OCI-LY3 (cell line): ENCODE measurements around the gene C1QTNF12.
A peak's percentile ranks its signal among the peaks of the same experiment; 100 is the strongest.
"Not testable (repeated sequence)": the region's sequence is repeated elsewhere in the genome, so short reads cannot be mapped to it uniquely, and the experiment has no call there.

Experiments used
- H2AFZ ChIP-seq: fragments of 200-600, 300-600 bp; shearing (Covaris generic); 2 replicates; pipeline ENCODE4 v1.6.0; 2014; ENCODE audit warnings: antibody characterized with exemption, low read depth, low read length
- H3K27ac ChIP-seq: fragments of 200-600, 300-600 bp; sonication (generic); 2 replicates; pipeline ENCODE4 v1.5.1; 2014; ENCODE audit warnings: mild to moderate bottlenecking, low read length, moderate library complexity, mixed read lengths
- H3K27me3 ChIP-seq: fragments of 200-600, 300-600 bp; sonication (generic); 2 replicates; pipeline ENCODE4 v1.6.1; 2014; ENCODE audit warnings: low read depth, low read length, mixed read lengths
- H3K36me3 ChIP-seq: fragments of 200-600, 300-600 bp; sonication (generic); replicated peaks from 2 replicates; pipeline ENCODE3; 2014; ENCODE audit warnings: low read depth, low read length, mixed read lengths
- H3K4me1 ChIP-seq: fragments of 300-600, 200-600 bp; sonication (generic); 2 replicates; pipeline ENCODE4 v1.6.1; 2014; ENCODE audit warnings: low read length, mixed read lengths
- H3K4me2 ChIP-seq: fragments of 200-600, 300-600 bp; sonication (generic); 2 replicates; pipeline ENCODE4 v1.6.1; 2014; ENCODE audit warnings: low read length, mixed read lengths
- H3K4me3 ChIP-seq: fragments of 300-600, 200-600 bp; sonication (generic); 2 replicates; pipeline ENCODE4 v1.5.1; 2014; ENCODE audit warnings: antibody characterized with exemption, mild to moderate bottlenecking, low read length, moderate library complexity
- H3K79me2 ChIP-seq: fragments of 300-600, 200-600 bp; shearing (Covaris generic); 2 replicates; pipeline ENCODE4 v1.6.1; 2014; ENCODE audit warnings: mild to moderate bottlenecking, low read length, mixed read lengths
- H3K9ac ChIP-seq: fragments of 300-600, 200-600 bp; shearing (Covaris generic); 2 replicates; pipeline ENCODE4 v1.6.0; 2014; ENCODE audit warnings: mild to moderate bottlenecking, low read length, moderate library complexity
- H3K9me3 ChIP-seq: fragments of 200-600, 300-600 bp; shearing (Covaris generic); 2 replicates; pipeline ENCODE4 v1.6.1; 2014; ENCODE audit warnings: low read length, mixed read lengths; ENCODE audit not compliant: insufficient read depth
- H4K20me1 ChIP-seq: fragments of 200-600, 300-600 bp; sonication (generic); 2 replicates; pipeline ENCODE4 v1.6.1; 2016; ENCODE audit warnings: low read length, mixed read lengths; ENCODE audit not compliant: insufficient read depth
- EZH2phosphoT487 ChIP-seq: fragments of 200-600 bp; shearing (Covaris generic); IDR thresholded peaks from 2 replicates; pipeline ENCODE4 v1.6.1; 2018; ENCODE audit warnings: antibody characterized with exemption, mixed run types, low read depth
- TF ChIP-seq, protein P1 (sequence below): fragments of 200-600, 300-600 bp; sonication (generic); IDR thresholded peaks from 2 replicates; pipeline ENCODE4 v1.5.1; 2014; ENCODE audit warnings: antibody characterized with exemption, low read length, low read depth

The C1QTNF12 gene

DNA sequence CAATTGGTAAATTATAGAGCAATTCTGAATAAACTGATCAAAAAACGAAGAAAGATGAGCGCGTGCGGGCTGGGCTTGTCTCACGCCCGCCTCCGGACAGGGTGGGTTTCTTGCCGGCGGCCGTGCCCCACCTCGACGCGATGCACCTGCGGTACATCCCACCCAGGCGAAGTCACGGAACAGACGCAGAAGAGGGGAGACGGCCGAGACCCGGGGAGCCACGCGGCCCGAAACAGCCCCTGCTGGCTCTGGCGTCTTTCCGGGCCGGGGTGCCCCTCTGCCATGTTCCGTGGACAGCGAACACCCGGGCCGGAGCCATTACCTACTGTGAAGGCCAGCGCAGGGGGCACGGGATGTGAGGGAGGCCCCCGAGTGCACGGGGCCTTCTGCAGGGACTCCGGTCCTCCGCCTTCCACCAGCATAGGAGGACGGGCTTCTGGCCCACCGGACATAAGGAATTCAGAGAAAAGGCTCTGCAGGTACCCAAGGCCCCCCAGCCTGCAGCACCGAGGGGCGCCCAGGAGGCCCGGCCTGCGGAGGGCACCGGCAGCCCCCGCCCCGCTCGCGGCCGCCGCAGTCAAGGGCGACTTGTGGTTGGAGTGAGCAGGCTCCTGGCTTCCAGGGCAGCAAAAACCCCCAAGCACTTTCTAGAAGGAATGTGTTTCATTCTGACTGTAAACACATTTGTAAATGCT lies 7.6 kb upstream of the C1QTNF12 start:
- no peak for TF ChIP-seq EZH2phosphoT487
- TF ChIP-seq, protein P1, sequence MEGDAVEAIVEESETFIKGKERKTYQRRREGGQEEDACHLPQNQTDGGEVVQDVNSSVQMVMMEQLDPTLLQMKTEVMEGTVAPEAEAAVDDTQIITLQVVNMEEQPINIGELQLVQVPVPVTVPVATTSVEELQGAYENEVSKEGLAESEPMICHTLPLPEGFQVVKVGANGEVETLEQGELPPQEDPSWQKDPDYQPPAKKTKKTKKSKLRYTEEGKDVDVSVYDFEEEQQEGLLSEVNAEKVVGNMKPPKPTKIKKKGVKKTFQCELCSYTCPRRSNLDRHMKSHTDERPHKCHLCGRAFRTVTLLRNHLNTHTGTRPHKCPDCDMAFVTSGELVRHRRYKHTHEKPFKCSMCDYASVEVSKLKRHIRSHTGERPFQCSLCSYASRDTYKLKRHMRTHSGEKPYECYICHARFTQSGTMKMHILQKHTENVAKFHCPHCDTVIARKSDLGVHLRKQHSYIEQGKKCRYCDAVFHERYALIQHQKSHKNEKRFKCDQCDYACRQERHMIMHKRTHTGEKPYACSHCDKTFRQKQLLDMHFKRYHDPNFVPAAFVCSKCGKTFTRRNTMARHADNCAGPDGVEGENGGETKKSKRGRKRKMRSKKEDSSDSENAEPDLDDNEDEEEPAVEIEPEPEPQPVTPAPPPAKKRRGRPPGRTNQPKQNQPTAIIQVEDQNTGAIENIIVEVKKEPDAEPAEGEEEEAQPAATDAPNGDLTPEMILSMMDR = no peak
- Histone ChIP-seq H3K27ac (no peak overlapping the region), H3K4me2 (no peak overlapping the region)

DNA sequence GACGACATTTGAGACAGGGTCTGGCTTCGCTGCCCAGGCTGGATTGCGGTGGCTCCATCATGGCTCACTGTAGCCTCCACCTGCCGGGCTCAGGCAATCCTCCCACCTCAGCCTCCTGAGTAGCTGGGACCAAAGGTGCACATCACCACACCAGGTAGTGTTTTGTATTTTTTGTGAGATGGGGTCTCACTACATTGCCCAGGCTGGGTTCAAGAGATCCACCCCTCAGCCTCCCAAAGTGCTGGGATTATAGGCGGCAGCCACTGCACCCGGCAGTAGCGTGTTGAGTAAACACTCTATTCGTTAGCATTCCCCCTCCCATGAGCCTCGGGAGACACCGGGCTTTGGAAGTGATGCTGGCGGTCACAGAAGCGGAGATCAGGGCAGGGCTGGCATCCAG lies 6.8 kb upstream of the C1QTNF12 start:
- Histone ChIP-seq H3K4me3 (no peak overlapping the region), H3K9me3 (no peaks in the 10 kb centered on the region), H3K79me2 (0 out of 2 replicates have a peak, but pooled peaks cover under 1% of the 10 kb centered on the region), H3K4me1 (peaks cover 16% of the 10 kb centered on the region), H3K9ac (no peak overlapping the region), H3K27ac (no peak overlapping the region), H4K20me1 (0 out of 2 replicates have a peak, but pooled peaks cover 6% of the 10 kb centered on the region), H3K27me3 (no peaks in the 10 kb centered on the region), H3K4me2 (no peak overlapping the region), H2AFZ (no peak overlapping the region), H3K36me3 (peaks cover 21% of the 10 kb centered on the region)
- TF ChIP-seq, protein P1 = no peak
- no peak for TF ChIP-seq EZH2phosphoT487

More for the DNA sequence above, 7.6 kb upstream of the C1QTNF12 start:
- Histone ChIP-seq H3K4me3 (no peak overlapping the region), H3K4me1 (peaks cover 16% of the 10 kb centered on the region), H3K36me3 (peaks cover 27% of the 10 kb centered on the region), H2AFZ (no peak overlapping the region), H3K27me3 (no peaks in the 10 kb centered on the region), H3K9me3 (no peaks in the 10 kb centered on the region), H3K79me2 (peaks cover 9% of the 10 kb centered on the region; the same call in 1 of the 2 replicates), H4K20me1 (peaks cover 8% of the 10 kb centered on the region; the same call in 1 of the 2 replicates), H3K9ac (no peak overlapping the region)

DNA sequence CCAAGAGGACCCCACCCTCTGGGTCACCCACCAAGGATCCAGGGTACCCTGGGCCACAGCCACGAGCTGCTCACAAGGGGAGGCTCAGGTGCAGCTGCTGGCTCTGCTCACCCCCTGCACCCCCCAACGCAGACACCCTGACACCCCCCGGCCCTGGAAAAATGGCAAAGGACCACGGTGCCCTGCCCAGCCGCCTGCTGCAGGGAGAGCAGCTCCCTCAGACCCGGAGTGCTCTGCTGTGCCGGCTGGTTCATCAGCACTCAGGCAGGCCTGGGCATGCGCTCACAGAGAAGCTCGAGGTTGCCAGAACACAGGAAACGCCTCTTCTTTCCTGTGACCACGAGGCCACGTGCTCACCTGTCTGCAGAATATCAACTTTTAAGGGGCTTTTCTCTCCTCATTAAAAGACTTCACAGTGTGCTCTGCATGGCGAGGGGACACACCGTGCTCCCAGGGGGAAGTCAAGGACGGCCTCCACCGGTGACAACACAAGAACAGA lies 4.3 kb upstream of the C1QTNF12 start:
- Histone ChIP-seq H3K27me3 (no peaks in the 10 kb centered on the region), H3K4me2 (peak overlapping the region; percentile 33; the same call in 1 of the 2 replicates), H2AFZ (no peak overlapping the region), H3K79me2 (no peaks in the 10 kb centered on the region), H3K4me1 (peaks cover 16% of the 10 kb centered on the region), H3K9me3 (no peaks in the 10 kb centered on the region), H3K9ac (peak overlapping the region; percentile 19; the same call in 1 of the 2 replicates), H3K27ac (peak overlapping the region; percentile 59), H3K4me3 (no peak overlapping the region), H3K36me3 (peaks cover 12% of the 10 kb centered on the region), H4K20me1 (0 out of 2 replicates have a peak, but pooled peaks cover 6% of the 10 kb centered on the region)
- TF ChIP-seq EZH2phosphoT487 = no peak
- TF ChIP-seq, protein P1 = no peak

DNA sequence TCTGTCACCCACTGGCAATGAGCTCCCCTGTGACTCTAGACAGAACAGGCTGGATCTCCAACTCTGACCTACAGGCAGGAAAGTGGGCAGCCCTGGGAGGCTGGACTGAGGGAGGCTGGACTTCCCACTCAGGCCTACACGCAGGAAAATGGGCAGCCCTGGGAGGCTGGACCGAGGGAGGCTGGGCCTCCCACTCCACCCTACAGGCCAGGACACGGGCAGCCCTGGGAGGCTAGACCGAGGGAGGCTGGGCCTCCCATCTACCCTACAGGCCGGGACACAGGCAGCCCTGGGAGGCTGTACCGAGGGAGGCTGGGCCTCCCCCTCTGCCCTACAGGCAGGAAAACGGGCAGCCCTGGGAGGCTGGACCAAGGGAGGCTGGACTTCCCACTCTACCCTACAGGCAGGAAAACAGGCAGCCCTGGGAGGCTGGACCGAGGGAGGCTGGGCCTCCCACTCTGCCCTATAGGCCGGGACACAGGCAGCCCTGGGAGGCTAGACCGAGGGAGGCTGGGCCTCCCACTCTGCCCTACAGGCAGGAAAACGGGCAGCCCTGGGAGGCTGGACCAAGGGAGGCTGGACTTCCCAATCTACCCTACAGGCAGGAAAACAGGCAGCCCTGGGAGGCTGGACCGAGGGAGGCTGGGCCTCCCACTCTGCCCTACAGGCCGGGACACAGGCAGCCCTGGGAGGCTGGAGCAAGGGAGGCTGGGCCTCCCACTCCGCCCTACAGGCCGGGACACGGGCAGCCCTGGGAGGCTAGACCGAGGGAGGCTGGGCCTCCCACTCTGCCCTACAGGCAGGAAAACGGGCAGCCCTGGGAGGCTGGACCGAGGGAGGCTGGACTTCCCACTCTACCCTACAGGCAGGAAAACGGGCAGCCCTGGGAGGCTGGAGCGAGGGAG lies 1.7 kb upstream of the C1QTNF12 start:
- H3K27ac ChIP-seq, H3K9ac ChIP-seq, H3K27me3 ChIP-seq, H3K79me2 ChIP-seq, H3K4me3 ChIP-seq, H3K9me3 ChIP-seq, H3K36me3 ChIP-seq, H4K20me1 ChIP-seq, H2AFZ ChIP-seq, H3K4me2 ChIP-seq: not testable (repeated sequence)
- H3K4me1 ChIP-seq = peaks cover 16% of the 10 kb centered on the region
